Endothelial cell (in vitro differentiated cells): ENCODE measurements around the gene TNFAIP2. TPM values are rescaled to one million over a fixed set of nuclear protein-coding genes. Genes with fewer than 3 reads are reported as not detected.

Experiments used
- DNase-seq: peaks from one replicate; pipeline ENCODE4 v3.0.0; 2021; ENCODE audit warnings: low spot score
- H3K27ac Mint-ChIP-seq: one replicate; pipeline ENCODE4 v1.8.0; 2021; ENCODE audit warnings: mixed read lengths, inconsistent platforms; ENCODE audit not compliant: unreplicated experiment
- H3K27me3 Mint-ChIP-seq: one replicate; pipeline ENCODE4 v1.8.0; 2021; ENCODE audit warnings: mild to moderate bottlenecking, moderate library complexity, mixed read lengths, inconsistent platforms; ENCODE audit not compliant: unreplicated experiment
- H3K36me3 Mint-ChIP-seq: one replicate; pipeline ENCODE4 v1.8.0; 2021; ENCODE audit warnings: mild to moderate bottlenecking, low read depth, mixed read lengths, inconsistent platforms; ENCODE audit not compliant: unreplicated experiment
- H3K4me1 Mint-ChIP-seq: one replicate; pipeline ENCODE4 v1.8.0; 2021; ENCODE audit warnings: mild to moderate bottlenecking, mixed read lengths, inconsistent platforms; ENCODE audit not compliant: unreplicated experiment
- H3K4me3 Mint-ChIP-seq: one replicate; pipeline ENCODE4 v1.8.0; 2021; ENCODE audit warnings: mild to moderate bottlenecking, mixed read lengths, inconsistent platforms; ENCODE audit not compliant: unreplicated experiment
- H3K9me3 Mint-ChIP-seq: one replicate; pipeline ENCODE4 v1.8.0; 2021; ENCODE audit warnings: mixed read lengths, inconsistent platforms; ENCODE audit not compliant: unreplicated experiment
- total RNA-seq: library from RNA; stranded (reverse); fragmentation: NEBNext Ultra II Directional; extraction: Animal tissue kit (Norgen Biotek cat#: 25700); gene quantifications from one replicate; pipeline ENCODE4 v1.2.1, GENCODE V29; 2021; ENCODE audit not compliant: unreplicated experiment
- TF ChIP-seq, protein P1 (sequence below): fragments of 200-600 bp; sonication (generic); IDR thresholded peaks from one replicate; pipeline ENCODE4 v1.5.0; 2021; ENCODE audit warnings: antibody characterized with exemption; ENCODE audit not compliant: unreplicated experiment

TNFAIP2 gene
- total RNA-seq, 1 donor from 2014 or later, result 163 TPM

DNA sequence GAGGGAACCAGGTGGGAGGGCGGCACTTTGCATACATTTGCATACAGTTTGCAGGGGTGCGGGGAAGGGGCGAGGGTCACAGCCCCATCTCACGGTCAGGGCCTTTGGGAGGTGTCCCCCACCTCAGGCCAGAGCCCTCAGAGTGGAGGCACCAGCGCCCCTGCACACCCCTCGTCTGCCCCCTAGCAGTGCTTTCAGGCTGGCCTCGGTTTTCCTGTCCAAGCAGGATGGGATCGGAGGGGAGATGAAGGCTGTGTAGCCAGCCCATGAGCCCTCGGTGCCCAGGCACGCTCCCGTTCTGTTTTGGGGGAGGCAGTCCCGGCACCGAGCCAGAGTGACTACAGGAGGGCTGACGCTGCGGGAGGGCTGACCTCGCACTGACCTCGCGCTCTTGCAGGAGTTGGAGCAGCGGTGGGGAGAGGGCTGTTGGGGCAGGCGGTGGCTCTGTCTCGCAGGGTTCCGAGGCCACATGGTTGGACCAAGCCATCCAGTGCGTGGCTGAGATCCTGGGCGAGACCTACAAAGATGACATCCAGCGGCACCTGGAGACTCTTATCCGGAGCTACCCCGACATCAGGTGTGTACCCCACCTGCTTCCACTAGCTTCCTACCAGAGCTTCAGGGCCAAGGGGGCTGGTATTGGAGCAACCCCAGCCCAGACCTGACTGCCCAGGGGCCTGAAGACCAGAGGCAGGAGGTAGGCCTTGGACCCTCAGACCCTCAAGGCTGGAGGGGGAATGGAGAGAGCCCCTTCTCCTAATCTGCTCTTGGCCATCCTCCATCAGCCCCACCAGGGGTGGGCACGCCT lies 15.1 kb upstream of the TNFAIP2 start:
- peaks cover 9% of the 10 kb centered on the region for H3K27me3 Mint-ChIP-seq
- H3K4me1 Mint-ChIP-seq, result peaks cover 13% of the 10 kb centered on the region

GRCh38 chr14:103108749-103109207 lies 14.5 kb upstream of the TNFAIP2 start:
- no peak for DNase-seq
- H3K4me1 Mint-ChIP-seq, result peaks cover 10% of the 10 kb centered on the region

More for the DNA sequence above, 15.1 kb upstream of the TNFAIP2 start:
- Mint-ChIP-seq H3K4me3 (no peak overlapping the region), H3K27ac (no peak overlapping the region), H3K36me3 (no peaks in the 10 kb centered on the region), H3K9me3 (no peaks in the 10 kb centered on the region)
- TF ChIP-seq, protein P1, sequence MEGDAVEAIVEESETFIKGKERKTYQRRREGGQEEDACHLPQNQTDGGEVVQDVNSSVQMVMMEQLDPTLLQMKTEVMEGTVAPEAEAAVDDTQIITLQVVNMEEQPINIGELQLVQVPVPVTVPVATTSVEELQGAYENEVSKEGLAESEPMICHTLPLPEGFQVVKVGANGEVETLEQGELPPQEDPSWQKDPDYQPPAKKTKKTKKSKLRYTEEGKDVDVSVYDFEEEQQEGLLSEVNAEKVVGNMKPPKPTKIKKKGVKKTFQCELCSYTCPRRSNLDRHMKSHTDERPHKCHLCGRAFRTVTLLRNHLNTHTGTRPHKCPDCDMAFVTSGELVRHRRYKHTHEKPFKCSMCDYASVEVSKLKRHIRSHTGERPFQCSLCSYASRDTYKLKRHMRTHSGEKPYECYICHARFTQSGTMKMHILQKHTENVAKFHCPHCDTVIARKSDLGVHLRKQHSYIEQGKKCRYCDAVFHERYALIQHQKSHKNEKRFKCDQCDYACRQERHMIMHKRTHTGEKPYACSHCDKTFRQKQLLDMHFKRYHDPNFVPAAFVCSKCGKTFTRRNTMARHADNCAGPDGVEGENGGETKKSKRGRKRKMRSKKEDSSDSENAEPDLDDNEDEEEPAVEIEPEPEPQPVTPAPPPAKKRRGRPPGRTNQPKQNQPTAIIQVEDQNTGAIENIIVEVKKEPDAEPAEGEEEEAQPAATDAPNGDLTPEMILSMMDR, result no peak
- no peak for DNase-seq

GRCh38 chr14:103109535-103110441 lies 13.5 kb upstream of the TNFAIP2 start:
- H3K27ac Mint-ChIP-seq, result no peak overlapping the region
- no peaks in the 10 kb centered on the region for H3K9me3 Mint-ChIP-seq
- peaks cover 7% of the 10 kb centered on the region for H3K27me3 Mint-ChIP-seq
- no peak overlapping the region for H3K4me3 Mint-ChIP-seq
- DNase-seq, result no peak
- TF ChIP-seq, protein P1, result no peak
- H3K36me3 Mint-ChIP-seq, result no peaks in the 10 kb centered on the region
- H3K4me1 Mint-ChIP-seq, result peaks cover 10% of the 10 kb centered on the region

More at GRCh38 chr14:103108749-103109207, 14.5 kb upstream of the TNFAIP2 start:
- TF ChIP-seq, protein P1, result no peak
- no peaks in the 10 kb centered on the region for H3K9me3 Mint-ChIP-seq
- peaks cover 7% of the 10 kb centered on the region for H3K27me3 Mint-ChIP-seq
- H3K4me3 Mint-ChIP-seq, result no peak overlapping the region
- no peaks in the 10 kb centered on the region for H3K36me3 Mint-ChIP-seq
- no peak overlapping the region for H3K27ac Mint-ChIP-seq

GRCh38 chr14:103110681-103111231 lies 12.5 kb upstream of the TNFAIP2 start:
- H3K36me3 Mint-ChIP-seq, result no peaks in the 10 kb centered on the region
- H3K9me3 Mint-ChIP-seq, result no peaks in the 10 kb centered on the region
- TF ChIP-seq, protein P1, result no peak
- peaks cover 4% of the 10 kb centered on the region for H3K27me3 Mint-ChIP-seq
- H3K27ac Mint-ChIP-seq, result no peak overlapping the region
- DNase-seq, result no peak
- peaks cover 7% of the 10 kb centered on the region for H3K4me1 Mint-ChIP-seq
- H3K4me3 Mint-ChIP-seq, result no peak overlapping the region
